Activated CD8-positive, alpha-beta T cell treated with anti-CD3 and anti-CD28 coated beads for 36 hours (primary cell): ENCODE results near the gene KCNAB3. TPM values are rescaled to one million over a fixed set of nuclear protein-coding genes. Genes with fewer than 3 reads are reported as not detected.

ENCODE experiments used
- ATAC-seq: fragments of 200-7000 bp; cut with Tn5 transposase; one replicate; pipeline ENCODE4 v1.10.0; 2021; ENCODE audit warnings: mild to moderate bottlenecking, moderate library complexity
- CTCF ChIA-PET: fragments of 350-600 bp; sonication (Branson Sonifier 250); formaldehyde crosslinking; loops from one replicate; lab custom pipeline; 2021; ENCODE audit warnings: antibody characterized with exemption; lab: Charles Lee
- POLR2A ChIA-PET: fragments of 350-600 bp; sonication (Branson Sonifier 250); formaldehyde crosslinking; loops from one replicate; lab custom pipeline; 2021; ENCODE audit warnings: antibody characterized with exemption; lab: Charles Lee
- DNase-seq: peaks from one replicate; pipeline ENCODE4 v3.0.0-alpha.2; 2020
- H3K27ac Mint-ChIP-seq: one replicate; pipeline ENCODE4 v1.8.0; 2021; ENCODE audit warnings: mild to moderate bottlenecking, mixed read lengths
- H3K27me3 Mint-ChIP-seq: one replicate; pipeline ENCODE4 v1.8.0; 2021; ENCODE audit warnings: mixed read lengths
- H3K36me3 Mint-ChIP-seq: one replicate; pipeline ENCODE4 v1.8.0; 2021; ENCODE audit warnings: low read depth, mixed read lengths
- H3K4me1 Mint-ChIP-seq: one replicate; pipeline ENCODE4 v1.8.0; 2021; ENCODE audit warnings: low read depth, mixed read lengths
- H3K4me3 Mint-ChIP-seq: one replicate; pipeline ENCODE4 v1.8.0; 2021; ENCODE audit warnings: mild to moderate bottlenecking, moderate library complexity, mixed read lengths
- H3K9me3 Mint-ChIP-seq: one replicate; pipeline ENCODE4 v1.8.0; 2021; ENCODE audit warnings: mixed read lengths
- CTCF ChIP-seq: fragments of 200-600 bp; IDR thresholded peaks from one replicate; pipeline ENCODE4 v1.8.0; 2022; ENCODE audit warnings: antibody characterized with exemption, mild to moderate bottlenecking
- intact Hi-C: fragments of 100-400 bp; cut with micrococcal nuclease; formaldehyde crosslinking; loops from one replicate; pipeline ENCODE4 v1.10.0; 2022
- total RNA-seq, 2 experiments: library from RNA; stranded (reverse); gene quantifications; one replicate each; pipeline ENCODE4 v1.2.3, GENCODE V29; 2021

KCNAB3 gene
- total RNA-seq, 2 experiments from 2014 or later: 7.2 to 7.6 TPM

GRCh38 chr17:7881276-7882054 lies 48.2 kb downstream of the KCNAB3 start:
- TF ChIP-seq CTCF: no peak

GRCh38 chr17:7880076-7880868 lies 49.4 kb downstream of the KCNAB3 start:
- no peak overlapping the region for H3K4me3 Mint-ChIP-seq
- H3K27me3 Mint-ChIP-seq: no peaks in the 10 kb centered on the region
- peaks cover 8% of the 10 kb centered on the region for H3K36me3 Mint-ChIP-seq
- H3K9me3 Mint-ChIP-seq: no peaks in the 10 kb centered on the region
- no peak overlapping the region for H3K27ac Mint-ChIP-seq
- POLR2A ChIA-PET: interaction anchor here (1.1 kb wide), 1 partner anchor 9 kb away, joined by 3 read pairs; the partner anchor contains the start of gene CHD3
- intact Hi-C loops: no loop called here
- TF ChIP-seq CTCF: no peak
- ATAC-seq (no peak), DNase-seq (no peak)
- H3K4me1 Mint-ChIP-seq: peaks cover 4% of the 10 kb centered on the region
- CTCF ChIA-PET: interaction anchor here (1.8 kb wide), 1 partner anchor 19 kb away, joined by 8 read pairs; no protein-coding TSS in a partner anchor

More at GRCh38 chr17:7881276-7882054, 48.2 kb downstream of the KCNAB3 start:
- Mint-ChIP-seq H3K4me1 (peaks cover 2% of the 10 kb centered on the region), H3K27me3 (no peaks in the 10 kb centered on the region), H3K27ac (no peak overlapping the region), H3K36me3 (peaks cover 6% of the 10 kb centered on the region), H3K9me3 (no peaks in the 10 kb centered on the region), H3K4me3 (no peak overlapping the region)
- DNase-seq (no peak), ATAC-seq (no peak)
- ChIA-PET CTCF (no interaction called here), POLR2A (no interaction called here)
- intact Hi-C loops: no loop called here

GRCh38 chr17:7878234-7878633 lies 51.4 kb downstream of the KCNAB3 start:
- DNase-seq: no peak
- Mint-ChIP-seq H3K36me3 (peaks cover 18% of the 10 kb centered on the region), H3K27me3 (no peaks in the 10 kb centered on the region), H3K9me3 (no peaks in the 10 kb centered on the region), H3K4me1 (peaks cover 4% of the 10 kb centered on the region), H3K4me3 (no peak overlapping the region), H3K27ac (no peak overlapping the region)
- TF ChIP-seq CTCF: no peak
- ATAC-seq: no peak
- CTCF ChIA-PET: interaction anchor here (0.9 to 6.1 kb wide), 3 partner anchors 15 to 139 kb away, joined by 3 to 42 read pairs (median 3); partner anchors contain the start of gene NAA38
- intact Hi-C loops: no loop called here
- POLR2A ChIA-PET: no interaction called here

GRCh38 chr17:7875804-7876370 lies 53.8 kb downstream of the KCNAB3 start:
- POLR2A ChIA-PET: interaction anchor here (2.1 kb wide), 1 partner anchor 9 kb away, joined by 8 read pairs; no protein-coding TSS in a partner anchor

More at GRCh38 chr17:7875804-7876370, 53.8 kb downstream of the KCNAB3 start:
- intact Hi-C loops: no loop called here
- Mint-ChIP-seq H3K27me3 (no peaks in the 10 kb centered on the region), H3K36me3 (peaks cover 23% of the 10 kb centered on the region), H3K9me3 (no peaks in the 10 kb centered on the region), H3K4me3 (no peak overlapping the region), H3K27ac (no peak overlapping the region), H3K4me1 (peaks cover 4% of the 10 kb centered on the region)
- no peak for ATAC-seq
- no peak for TF ChIP-seq CTCF
- CTCF ChIA-PET: interaction anchor here (1.3 to 6.1 kb wide), 4 partner anchors 8 to 132 kb away, joined by 3 to 42 read pairs (median 4); no protein-coding TSS in a partner anchor
- no peak for DNase-seq
